Measurements from ENCODE around the gene RAMACL.

Gene RAMACL

GRCh38 chr6:166551754-166552495 lies 34.6 kb downstream of the RAMACL start:
- DNase-seq (ENCODE audit: low read depth), result no peak
- TF ChIP-seq, protein P1, sequence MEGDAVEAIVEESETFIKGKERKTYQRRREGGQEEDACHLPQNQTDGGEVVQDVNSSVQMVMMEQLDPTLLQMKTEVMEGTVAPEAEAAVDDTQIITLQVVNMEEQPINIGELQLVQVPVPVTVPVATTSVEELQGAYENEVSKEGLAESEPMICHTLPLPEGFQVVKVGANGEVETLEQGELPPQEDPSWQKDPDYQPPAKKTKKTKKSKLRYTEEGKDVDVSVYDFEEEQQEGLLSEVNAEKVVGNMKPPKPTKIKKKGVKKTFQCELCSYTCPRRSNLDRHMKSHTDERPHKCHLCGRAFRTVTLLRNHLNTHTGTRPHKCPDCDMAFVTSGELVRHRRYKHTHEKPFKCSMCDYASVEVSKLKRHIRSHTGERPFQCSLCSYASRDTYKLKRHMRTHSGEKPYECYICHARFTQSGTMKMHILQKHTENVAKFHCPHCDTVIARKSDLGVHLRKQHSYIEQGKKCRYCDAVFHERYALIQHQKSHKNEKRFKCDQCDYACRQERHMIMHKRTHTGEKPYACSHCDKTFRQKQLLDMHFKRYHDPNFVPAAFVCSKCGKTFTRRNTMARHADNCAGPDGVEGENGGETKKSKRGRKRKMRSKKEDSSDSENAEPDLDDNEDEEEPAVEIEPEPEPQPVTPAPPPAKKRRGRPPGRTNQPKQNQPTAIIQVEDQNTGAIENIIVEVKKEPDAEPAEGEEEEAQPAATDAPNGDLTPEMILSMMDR (conservative IDR thresholded peaks at IDR 0.05; ENCODE audit: control insufficient read depth, insufficient read depth, low read depth, low read length), result no peak
- H3K4me3 ChIP-seq (ENCODE audit: control insufficient read depth, low read depth, low read length), result no peak overlapping the region

GRCh38 chr6:166546653-166547052 lies 39.8 kb downstream of the RAMACL start:
- no peak overlapping the region for H3K4me3 ChIP-seq (ENCODE audit: control insufficient read depth, low read depth, low read length)
- TF ChIP-seq, protein P1 (conservative IDR thresholded peaks at IDR 0.05; ENCODE audit: control insufficient read depth, insufficient read depth, low read depth, low read length), result no peak
- DNase-seq (ENCODE audit: low read depth), result no peak

- TF ChIP-seq, protein P1 (conservative IDR thresholded peaks at IDR 0.05; ENCODE audit: control insufficient read depth, insufficient read depth, low read depth, low read length), result no peak
- DNase-seq (ENCODE audit: low read depth), result no peak
- no peak overlapping the region for H3K4me3 ChIP-seq (ENCODE audit: control insufficient read depth, low read depth, low read length)
Measured at GRCh38 chr6:166545156-166546034, 41.1 kb downstream of the RAMACL start.

GRCh38 chr6:166544296-166544605 lies 42.2 kb downstream of the RAMACL start:
- H3K4me3 ChIP-seq (ENCODE audit: control insufficient read depth, low read depth, low read length), result no peak overlapping the region

GRCh38 chr6:166543603-166544295 lies 42.7 kb downstream of the RAMACL start:
- no peak for DNase-seq (ENCODE audit: low read depth)
- TF ChIP-seq, protein P1 (conservative IDR thresholded peaks at IDR 0.05; ENCODE audit: control insufficient read depth, insufficient read depth, low read depth, low read length), result no peak
- no peak overlapping the region for H3K4me3 ChIP-seq (ENCODE audit: control insufficient read depth, low read depth, low read length)

More at GRCh38 chr6:166544296-166544605, 42.2 kb downstream of the RAMACL start:
- DNase-seq (ENCODE audit: low read depth), result no peak
- TF ChIP-seq, protein P1 (conservative IDR thresholded peaks at IDR 0.05; ENCODE audit: control insufficient read depth, insufficient read depth, low read depth, low read length), result no peak

DNA sequence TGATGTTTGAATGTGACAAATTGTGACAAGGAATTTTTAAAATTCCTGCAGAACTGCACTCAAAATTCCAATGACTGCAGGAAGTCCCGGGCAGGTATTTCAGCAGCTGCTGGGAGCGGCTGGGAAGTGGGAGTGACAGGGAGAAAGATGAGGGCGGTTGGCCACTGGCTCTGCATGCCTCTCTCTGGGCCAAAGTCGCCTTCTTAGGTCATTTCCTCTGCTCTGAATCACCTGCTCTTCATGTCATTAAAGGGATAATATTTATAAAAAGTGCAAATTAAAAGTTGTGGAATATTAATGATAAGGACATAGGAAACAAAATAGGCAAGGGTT lies 43.9 kb downstream of the RAMACL start:
- DNase-seq (ENCODE audit: low read depth), result no peak
- TF ChIP-seq, protein P1 (conservative IDR thresholded peaks at IDR 0.05; ENCODE audit: control insufficient read depth, insufficient read depth, low read depth, low read length), result no peak
- H3K4me3 ChIP-seq (ENCODE audit: control insufficient read depth, low read depth, low read length), result no peak overlapping the region
